ENCODE data around the gene RPL22.

DNA sequence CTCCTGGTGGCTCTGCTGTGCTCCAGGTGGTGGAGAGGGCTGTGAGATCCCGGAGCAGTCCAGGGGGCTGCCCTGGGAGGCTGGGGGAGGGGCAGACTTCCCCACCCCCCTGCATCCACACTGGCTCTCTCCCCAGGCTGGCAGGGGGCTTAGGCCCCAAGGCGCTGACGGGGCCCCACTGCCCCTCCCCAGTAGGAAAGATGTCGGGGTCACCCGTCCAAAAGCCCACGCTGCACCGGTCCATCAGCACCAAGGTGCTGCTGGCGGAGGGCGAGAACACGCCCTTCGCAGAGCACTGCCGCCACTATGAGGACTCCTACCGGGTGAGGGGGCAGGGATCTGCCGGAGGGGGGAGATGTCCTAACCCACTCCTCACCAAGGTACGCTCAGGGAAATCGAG is 12.3 kb upstream of the RPL22 start:
- TF ChIP-seq POLR2A (IDR thresholded peaks at IDR 0.05) (no peak), CTCF (IDR thresholded peaks at IDR 0.05) (no peak)
